IPS-15b (cell line): ENCODE data around the gene KRT73.

Experiments used
- H3K27me3 ChIP-seq: one replicate; pipeline ENCODE4 v1.6.1; 2013; ENCODE audit warnings: low read length; ENCODE audit not compliant: control insufficient read depth, insufficient read depth
- H3K36me3 ChIP-seq: one replicate; pipeline ENCODE4 v1.6.1; 2013; ENCODE audit warnings: low read length; ENCODE audit not compliant: control insufficient read depth, insufficient read depth
- H3K4me1 ChIP-seq: one replicate; pipeline ENCODE4 v1.6.1; 2013; ENCODE audit warnings: mild to moderate bottlenecking, low read length; ENCODE audit not compliant: control insufficient read depth, insufficient read depth
- H3K4me3 ChIP-seq: one replicate; pipeline ENCODE4 v1.5.1; 2013; ENCODE audit warnings: low read depth, low read length
- H3K9ac ChIP-seq: one replicate; pipeline ENCODE4 v1.6.1; 2013; ENCODE audit warnings: low read depth, mild to moderate bottlenecking, low read length
- H3K9me3 ChIP-seq: one replicate; pipeline ENCODE4 v1.6.1; 2013; ENCODE audit warnings: mild to moderate bottlenecking, low read length; ENCODE audit not compliant: control insufficient read depth, insufficient read depth

The KRT73 gene

DNA sequence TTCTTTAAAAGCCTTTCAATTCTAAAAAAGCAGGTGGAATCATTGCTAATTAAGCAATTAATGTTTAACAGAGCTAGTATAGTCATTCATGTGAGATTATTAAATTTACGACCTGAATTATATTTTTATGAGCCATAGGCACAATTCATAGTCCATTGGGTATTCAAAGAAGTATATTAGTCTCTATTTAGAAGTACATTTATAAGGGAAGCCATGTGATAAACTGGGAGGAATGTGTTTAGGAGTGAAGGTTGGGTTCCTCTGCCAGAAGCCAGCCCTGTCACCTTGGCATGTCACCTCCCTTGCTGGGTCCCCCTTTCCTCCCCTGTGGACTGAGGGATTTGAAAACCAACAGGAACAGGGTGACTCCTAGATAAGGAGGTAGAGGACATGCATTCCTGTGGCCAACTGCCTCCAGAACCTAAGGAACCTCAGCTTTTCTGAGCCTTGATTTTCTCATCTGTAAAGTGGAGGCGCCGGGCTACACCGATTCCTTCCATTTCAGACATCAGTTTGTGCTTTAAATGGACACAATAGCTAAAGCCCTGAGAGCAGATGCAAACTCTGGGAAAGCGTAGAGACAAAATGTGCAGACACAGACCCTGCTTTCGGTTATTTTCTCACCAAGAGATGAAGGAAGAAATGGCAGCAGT, 39.0 kb upstream of the KRT73 start:
- H3K9me3 ChIP-seq = no peaks in the 10 kb centered on the region
- no peaks in the 10 kb centered on the region for H3K36me3 ChIP-seq
- no peaks in the 10 kb centered on the region for H3K4me1 ChIP-seq
- no peaks in the 10 kb centered on the region for H3K27me3 ChIP-seq
- no peak overlapping the region for H3K9ac ChIP-seq
- no peak overlapping the region for H3K4me3 ChIP-seq

DNA sequence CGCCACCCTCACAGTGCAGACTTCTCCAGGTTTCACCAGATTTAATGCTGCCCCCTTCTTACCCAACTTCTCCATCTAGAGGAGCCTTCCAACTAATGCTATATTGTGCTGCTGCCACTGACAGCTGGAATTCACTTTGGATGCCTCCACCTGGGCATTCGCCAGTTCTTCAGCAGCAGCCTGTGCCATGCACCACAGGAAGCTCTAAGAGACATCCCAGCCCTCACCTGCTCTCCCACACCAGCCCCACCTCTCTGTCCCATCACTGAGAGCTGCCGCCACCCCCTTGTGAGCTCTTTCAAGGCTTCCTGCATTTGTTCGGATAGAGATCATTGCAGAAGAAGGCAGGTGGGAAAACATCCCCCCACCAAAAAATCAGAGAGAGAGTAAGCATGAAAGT, 38.3 kb upstream of the KRT73 start:
- H3K36me3 ChIP-seq = no peaks in the 10 kb centered on the region
- no peak overlapping the region for H3K9ac ChIP-seq
- H3K4me1 ChIP-seq = no peaks in the 10 kb centered on the region
- no peaks in the 10 kb centered on the region for H3K27me3 ChIP-seq
- no peak overlapping the region for H3K4me3 ChIP-seq
- no peaks in the 10 kb centered on the region for H3K9me3 ChIP-seq

DNA sequence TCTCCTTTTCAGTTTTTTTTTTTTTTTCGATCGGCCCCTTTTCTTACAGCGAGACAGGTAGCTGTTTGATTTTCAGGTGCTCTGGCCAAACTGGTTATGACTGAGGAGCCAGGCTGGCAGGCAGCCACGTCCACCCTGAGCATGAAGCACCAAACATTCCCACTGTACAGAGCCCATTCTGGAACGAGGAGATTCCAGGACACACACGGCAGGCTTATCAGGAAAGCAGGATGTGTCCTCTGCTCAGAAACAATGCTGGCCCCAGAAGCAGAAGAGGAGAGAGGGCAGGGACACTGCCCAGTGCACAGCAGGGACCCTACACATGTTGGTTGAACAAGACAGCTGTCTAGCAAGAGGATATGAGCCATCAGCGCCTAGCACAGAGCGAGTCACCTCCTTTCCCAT, 37.4 kb upstream of the KRT73 start:
- no peaks in the 10 kb centered on the region for H3K9me3 ChIP-seq
- no peaks in the 10 kb centered on the region for H3K4me1 ChIP-seq
- no peaks in the 10 kb centered on the region for H3K27me3 ChIP-seq
- H3K36me3 ChIP-seq = no peaks in the 10 kb centered on the region
- no peak overlapping the region for H3K4me3 ChIP-seq
- H3K9ac ChIP-seq = no peak overlapping the region

DNA sequence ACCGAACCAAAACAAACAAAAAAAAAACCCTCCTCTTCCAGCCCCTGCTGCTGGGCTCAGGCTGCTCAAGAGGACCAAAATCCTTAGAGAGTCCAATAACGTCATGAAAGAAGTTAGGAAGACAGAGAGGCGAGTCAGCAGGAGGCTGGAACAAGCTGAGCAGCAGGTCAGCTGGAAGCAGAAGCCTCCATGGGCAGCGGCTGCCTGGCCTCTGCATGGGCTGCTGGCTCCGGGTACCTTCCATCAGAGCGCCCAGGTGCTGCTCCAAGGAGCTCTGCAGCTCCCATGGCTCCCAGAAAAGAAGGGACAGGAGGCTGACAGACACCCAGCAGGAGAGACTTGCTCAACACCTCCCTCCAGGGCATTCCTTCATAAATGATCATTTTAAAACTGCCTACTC, 36.9 kb upstream of the KRT73 start:
- H3K9me3 ChIP-seq = no peaks in the 10 kb centered on the region
- H3K27me3 ChIP-seq = no peaks in the 10 kb centered on the region
- H3K36me3 ChIP-seq = no peaks in the 10 kb centered on the region

DNA sequence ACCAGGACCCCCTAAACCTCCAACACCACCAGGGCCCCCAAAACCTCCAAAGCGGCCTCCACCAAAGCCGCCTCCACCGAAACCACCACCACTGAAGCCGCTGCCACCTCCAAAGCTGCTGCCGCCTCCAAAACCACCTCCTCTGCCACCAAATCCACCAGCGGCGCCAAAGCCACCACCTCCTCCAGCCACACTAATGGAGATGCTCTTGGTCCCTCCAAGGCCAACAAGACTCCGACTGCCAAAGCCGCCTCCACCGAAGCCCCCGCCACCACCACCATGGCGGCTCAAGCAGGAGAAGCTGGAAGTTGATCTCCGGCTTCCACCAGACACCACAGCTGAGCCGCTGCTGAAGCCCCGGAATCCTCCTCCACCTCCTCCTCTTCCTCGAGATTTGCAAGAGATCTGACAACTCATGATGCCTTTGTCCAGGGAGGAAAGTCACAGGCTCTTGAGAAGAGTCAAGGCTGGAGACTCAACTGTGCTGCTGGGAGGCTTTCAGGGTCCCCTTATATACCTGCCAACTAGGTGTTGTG, 33.4 kb upstream of the KRT73 start, which contains the start of gene KRT2:
Gene KRT2 (minus strand): TSS at position 486 of the 536 bp plus-strand sequence. CDS start 69 bp downstream, at position 417.
- Histone ChIP-seq H3K9me3 (no peaks in the 10 kb centered on the region), H3K27me3 (no peaks in the 10 kb centered on the region), H3K4me1 (no peaks in the 10 kb centered on the region), H3K9ac (no peak within 1 kb of the TSS), H3K36me3 (no peaks in the 10 kb centered on the region), H3K4me3 (no peak within 1 kb of the TSS)

More for the DNA sequence above, 36.9 kb upstream of the KRT73 start:
- Histone ChIP-seq H3K4me1 (no peaks in the 10 kb centered on the region), H3K4me3 (no peak overlapping the region), H3K9ac (no peak overlapping the region)

DNA sequence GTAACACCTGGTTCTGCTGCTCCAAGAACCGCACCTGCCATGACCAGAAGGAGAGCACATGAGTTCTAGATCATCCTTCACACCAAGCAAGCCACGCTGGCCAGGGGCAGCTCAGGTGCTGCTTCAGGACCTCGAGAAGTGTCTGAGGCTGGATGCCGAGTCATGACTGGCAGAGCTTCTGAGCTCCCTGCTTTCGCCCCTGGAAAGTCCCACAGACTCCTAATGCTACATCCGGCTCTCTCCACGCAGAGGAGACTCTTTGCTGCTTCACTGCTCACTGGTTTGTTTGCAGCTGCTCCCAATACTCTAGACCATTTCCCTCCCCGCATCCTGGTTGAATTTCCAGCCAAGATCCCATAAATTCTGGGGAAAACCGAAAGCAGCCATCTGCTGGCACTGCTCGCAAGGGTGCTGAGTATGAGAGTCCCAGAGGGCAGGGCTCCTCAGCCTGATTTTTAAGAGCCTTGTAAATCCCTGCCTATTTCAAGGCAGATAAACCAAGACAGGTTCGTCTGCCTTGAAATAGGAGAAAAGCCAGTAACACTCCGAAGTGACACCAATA, 32.2 kb upstream of the KRT73 start:
- H3K27me3 ChIP-seq = no peaks in the 10 kb centered on the region
- H3K9me3 ChIP-seq = no peaks in the 10 kb centered on the region
- H3K36me3 ChIP-seq = no peaks in the 10 kb centered on the region
- H3K4me3 ChIP-seq = no peak overlapping the region
- no peak overlapping the region for H3K9ac ChIP-seq
- no peaks in the 10 kb centered on the region for H3K4me1 ChIP-seq

DNA sequence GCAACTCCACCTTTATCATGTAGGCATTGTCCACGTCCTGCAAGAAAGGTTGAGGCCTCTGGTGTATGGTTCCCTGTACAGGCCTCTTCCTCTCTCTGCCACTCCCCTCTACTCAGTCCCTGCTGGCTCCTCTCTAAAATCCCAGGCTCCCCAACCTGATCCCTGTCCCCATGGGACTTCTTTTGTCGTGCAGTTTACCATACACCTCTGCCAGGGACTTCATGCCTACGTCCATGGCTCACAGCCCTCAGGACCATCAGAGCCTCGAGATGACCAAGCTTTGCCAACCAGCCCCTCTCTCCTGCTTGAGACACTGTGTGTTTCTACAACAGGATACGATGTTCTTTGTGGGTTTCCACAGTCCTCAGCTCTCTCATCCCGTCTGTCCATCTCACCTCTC, 30.7 kb upstream of the KRT73 start:
- no peaks in the 10 kb centered on the region for H3K27me3 ChIP-seq
- H3K36me3 ChIP-seq = no peaks in the 10 kb centered on the region
- no peaks in the 10 kb centered on the region for H3K9me3 ChIP-seq
- no peaks in the 10 kb centered on the region for H3K4me1 ChIP-seq
- no peak overlapping the region for H3K4me3 ChIP-seq
- no peak overlapping the region for H3K9ac ChIP-seq

DNA sequence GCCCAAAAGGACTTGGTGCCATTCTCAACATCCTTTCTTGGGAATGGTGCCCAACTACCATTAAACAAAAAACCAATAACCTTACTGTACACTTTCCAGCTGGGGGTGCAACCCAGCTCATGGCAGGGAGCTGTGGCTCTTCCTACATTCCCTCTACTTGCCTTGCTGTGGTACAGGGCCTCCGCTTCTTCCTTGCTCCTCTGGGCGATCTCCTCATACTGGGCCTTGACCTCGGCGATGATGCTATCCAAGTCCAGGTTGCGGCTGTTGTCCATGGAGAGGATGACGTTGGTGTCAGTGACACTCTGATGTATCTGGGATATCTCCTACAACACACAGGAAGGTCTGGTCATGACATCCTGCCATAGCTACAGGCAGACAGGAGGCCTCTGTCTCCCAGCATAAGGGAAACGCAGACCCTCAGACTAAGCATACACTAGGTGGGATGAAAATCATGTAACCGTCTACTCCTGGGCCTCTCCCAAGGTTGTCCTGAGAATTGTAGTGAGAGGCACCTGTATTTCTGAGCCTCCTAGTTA, 29.7 kb upstream of the KRT73 start:
- H3K27me3 ChIP-seq = no peaks in the 10 kb centered on the region
- H3K9me3 ChIP-seq = no peaks in the 10 kb centered on the region
- no peak overlapping the region for H3K4me3 ChIP-seq
- no peaks in the 10 kb centered on the region for H3K36me3 ChIP-seq
- no peaks in the 10 kb centered on the region for H3K4me1 ChIP-seq
- H3K9ac ChIP-seq = no peak overlapping the region

DNA sequence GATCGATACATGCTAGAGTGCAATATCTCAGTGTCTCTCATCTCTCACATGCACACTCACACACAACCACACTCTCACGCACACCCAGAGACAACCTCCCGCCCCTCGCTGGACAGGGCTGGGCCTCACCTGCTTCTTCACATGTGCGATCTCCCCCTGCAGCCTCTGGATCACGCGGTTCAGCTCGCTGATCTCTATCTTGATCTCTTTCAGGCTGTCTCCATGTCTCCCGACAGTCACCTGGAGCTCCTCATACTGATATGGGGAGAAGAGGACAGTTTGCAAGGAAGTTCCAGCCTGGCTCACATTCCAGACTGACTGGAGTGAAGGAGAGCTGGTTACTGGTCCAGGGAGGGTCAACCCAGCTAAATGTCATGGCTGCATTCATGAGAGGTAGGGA, 29.2 kb upstream of the KRT73 start:
- H3K9me3 ChIP-seq = no peaks in the 10 kb centered on the region
- no peaks in the 10 kb centered on the region for H3K36me3 ChIP-seq
- H3K4me1 ChIP-seq = no peaks in the 10 kb centered on the region
- H3K9ac ChIP-seq = no peak overlapping the region
- no peaks in the 10 kb centered on the region for H3K27me3 ChIP-seq
- H3K4me3 ChIP-seq = no peak overlapping the region

DNA sequence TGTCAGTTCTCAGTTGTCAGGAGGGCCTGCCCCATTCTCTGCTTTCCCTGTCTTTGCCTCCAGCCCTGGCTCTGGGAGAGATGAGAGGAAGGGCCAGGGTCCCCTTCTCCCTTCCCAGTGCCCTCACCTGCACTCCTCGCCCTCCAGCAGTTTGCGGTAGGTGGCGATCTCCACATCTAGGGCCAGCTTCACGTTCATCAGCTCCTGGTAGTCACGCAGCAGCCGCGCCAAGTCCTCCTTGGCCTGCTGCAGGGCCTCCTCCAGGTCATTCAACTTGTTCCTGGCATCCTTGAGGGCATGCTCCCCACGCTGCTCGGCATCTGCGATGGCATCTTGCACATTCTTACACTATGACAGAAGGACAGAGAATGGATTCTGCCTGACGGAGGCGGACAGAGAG, 28.3 kb upstream of the KRT73 start:
- H3K4me3 ChIP-seq = no peak overlapping the region
- H3K4me1 ChIP-seq = no peaks in the 10 kb centered on the region
- H3K36me3 ChIP-seq = no peaks in the 10 kb centered on the region
- H3K9ac ChIP-seq = no peak overlapping the region
- no peaks in the 10 kb centered on the region for H3K9me3 ChIP-seq
- no peaks in the 10 kb centered on the region for H3K27me3 ChIP-seq

DNA sequence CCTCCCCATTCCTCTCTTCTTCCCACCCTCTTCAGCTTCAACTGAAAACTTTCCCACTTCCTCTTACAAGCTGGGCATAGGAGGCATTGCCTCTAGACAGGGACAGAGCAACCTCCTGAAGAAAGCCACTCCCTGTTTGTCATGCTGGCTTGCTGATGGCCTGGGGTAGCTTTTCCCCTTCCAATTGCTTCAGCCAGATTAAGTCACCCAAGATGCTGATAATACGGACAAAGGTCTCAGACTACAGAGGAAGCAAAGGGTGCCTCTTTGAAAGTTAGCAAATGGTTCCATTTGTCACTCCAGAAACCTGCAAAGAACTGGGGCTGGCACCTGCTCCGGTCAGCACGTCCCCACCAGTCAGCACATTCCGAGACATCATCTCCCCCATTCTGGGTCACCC, 27.6 kb upstream of the KRT73 start:
- Histone ChIP-seq H3K27me3 (no peaks in the 10 kb centered on the region), H3K9me3 (no peaks in the 10 kb centered on the region), H3K4me3 (no peak overlapping the region), H3K9ac (no peak overlapping the region), H3K4me1 (no peaks in the 10 kb centered on the region), H3K36me3 (no peaks in the 10 kb centered on the region)

DNA sequence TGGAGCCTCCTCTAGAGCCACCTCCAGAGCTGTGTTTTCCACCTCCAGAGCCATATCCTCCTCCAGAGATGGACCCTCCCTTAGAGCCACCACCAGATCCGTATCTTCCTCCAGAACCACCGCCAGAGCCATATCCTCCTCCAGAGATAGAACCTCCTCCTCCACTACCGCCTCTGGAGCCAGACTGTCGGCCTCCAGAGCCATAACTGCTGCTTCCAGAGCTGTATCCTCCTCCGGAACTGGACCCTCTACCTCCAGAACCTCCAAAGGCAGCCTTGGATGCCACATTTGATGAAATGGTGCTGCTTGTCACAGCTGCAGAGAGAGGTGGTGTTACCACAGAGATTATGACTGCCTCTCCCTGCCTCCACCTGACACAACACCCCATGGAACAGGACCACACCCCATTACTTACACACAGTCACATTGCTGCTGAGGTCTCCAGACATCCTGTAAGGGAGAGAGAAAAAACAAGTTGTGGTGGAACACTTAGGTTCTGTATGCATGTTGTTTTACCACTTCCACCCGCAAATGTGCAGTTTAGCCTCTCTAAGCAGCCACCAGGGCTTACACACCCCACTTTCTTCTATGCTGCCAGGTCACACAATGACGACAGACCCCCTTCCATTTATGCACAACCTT, 26.9 kb upstream of the KRT73 start:
- Histone ChIP-seq H3K4me3 (no peak overlapping the region), H3K36me3 (no peaks in the 10 kb centered on the region), H3K9ac (no peak overlapping the region), H3K4me1 (no peaks in the 10 kb centered on the region), H3K9me3 (no peaks in the 10 kb centered on the region), H3K27me3 (no peaks in the 10 kb centered on the region)
